ENCODE results near the gene HERC3.

DNA sequence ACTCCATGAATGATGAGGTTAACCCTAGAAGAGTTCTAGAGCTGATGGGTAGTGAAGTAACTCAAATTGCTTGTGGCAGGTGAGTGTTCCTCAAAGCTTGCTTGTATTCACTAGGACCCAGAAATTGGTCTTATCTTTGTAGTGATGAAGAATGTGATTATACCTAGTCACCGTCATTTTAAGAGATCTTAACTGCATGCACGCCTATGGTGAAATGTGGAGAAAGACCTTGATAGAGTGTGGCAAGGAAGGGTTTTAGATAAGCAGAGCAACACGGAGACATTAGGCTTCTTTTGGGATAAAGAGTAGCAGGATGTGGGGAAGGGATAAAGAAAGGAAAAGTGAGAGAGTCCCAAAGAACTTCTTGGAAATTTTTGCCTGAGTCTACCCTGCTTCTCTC lies 62.9 kb downstream of the HERC3 start:
- no peak for TF ChIP-seq CTCF (conservative IDR thresholded peaks at IDR 0.05; ENCODE audit: low read depth in 2 of 2)
- TF ChIP-seq CREB1 (CRISPR knock-in tag; IDR thresholded peaks at IDR 0.05; ENCODE audit: low read depth) = no peak
- TF ChIP-seq POLR2AphosphoS5 (IDR thresholded peaks at IDR 0.05; ENCODE audit: low read depth) = no peak
- no peak for TF ChIP-seq EZH2phosphoT487 (IDR thresholded peaks at IDR 0.05; ENCODE audit: unreplicated experiment)
- no peak for TF ChIP-seq JUNB (IDR thresholded peaks at IDR 0.05; ENCODE audit: unreplicated experiment)
- no peak for TF ChIP-seq ZNF114 (CRISPR knock-in tag; IDR thresholded peaks at IDR 0.05)
- no peak for TF ChIP-seq REST (IDR thresholded peaks at IDR 0.05; ENCODE audit: unreplicated experiment)
- TF ChIP-seq EZH2 (IDR thresholded peaks at IDR 0.05; ENCODE audit: low read depth, unreplicated experiment) = no peak
- TF ChIP-seq, protein P1, sequence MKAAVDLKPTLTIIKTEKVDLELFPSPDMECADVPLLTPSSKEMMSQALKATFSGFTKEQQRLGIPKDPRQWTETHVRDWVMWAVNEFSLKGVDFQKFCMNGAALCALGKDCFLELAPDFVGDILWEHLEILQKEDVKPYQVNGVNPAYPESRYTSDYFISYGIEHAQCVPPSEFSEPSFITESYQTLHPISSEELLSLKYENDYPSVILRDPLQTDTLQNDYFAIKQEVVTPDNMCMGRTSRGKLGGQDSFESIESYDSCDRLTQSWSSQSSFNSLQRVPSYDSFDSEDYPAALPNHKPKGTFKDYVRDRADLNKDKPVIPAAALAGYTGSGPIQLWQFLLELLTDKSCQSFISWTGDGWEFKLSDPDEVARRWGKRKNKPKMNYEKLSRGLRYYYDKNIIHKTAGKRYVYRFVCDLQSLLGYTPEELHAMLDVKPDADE (IDR thresholded peaks at IDR 0.05) = no peak
- TF ChIP-seq ZNF331 (CRISPR knock-in tag; IDR thresholded peaks at IDR 0.05; ENCODE audit: low read depth) = no peak
- TF ChIP-seq STAT1 (IDR thresholded peaks at IDR 0.05; ENCODE audit: unreplicated experiment) = no peak
- TF ChIP-seq, protein P2, sequence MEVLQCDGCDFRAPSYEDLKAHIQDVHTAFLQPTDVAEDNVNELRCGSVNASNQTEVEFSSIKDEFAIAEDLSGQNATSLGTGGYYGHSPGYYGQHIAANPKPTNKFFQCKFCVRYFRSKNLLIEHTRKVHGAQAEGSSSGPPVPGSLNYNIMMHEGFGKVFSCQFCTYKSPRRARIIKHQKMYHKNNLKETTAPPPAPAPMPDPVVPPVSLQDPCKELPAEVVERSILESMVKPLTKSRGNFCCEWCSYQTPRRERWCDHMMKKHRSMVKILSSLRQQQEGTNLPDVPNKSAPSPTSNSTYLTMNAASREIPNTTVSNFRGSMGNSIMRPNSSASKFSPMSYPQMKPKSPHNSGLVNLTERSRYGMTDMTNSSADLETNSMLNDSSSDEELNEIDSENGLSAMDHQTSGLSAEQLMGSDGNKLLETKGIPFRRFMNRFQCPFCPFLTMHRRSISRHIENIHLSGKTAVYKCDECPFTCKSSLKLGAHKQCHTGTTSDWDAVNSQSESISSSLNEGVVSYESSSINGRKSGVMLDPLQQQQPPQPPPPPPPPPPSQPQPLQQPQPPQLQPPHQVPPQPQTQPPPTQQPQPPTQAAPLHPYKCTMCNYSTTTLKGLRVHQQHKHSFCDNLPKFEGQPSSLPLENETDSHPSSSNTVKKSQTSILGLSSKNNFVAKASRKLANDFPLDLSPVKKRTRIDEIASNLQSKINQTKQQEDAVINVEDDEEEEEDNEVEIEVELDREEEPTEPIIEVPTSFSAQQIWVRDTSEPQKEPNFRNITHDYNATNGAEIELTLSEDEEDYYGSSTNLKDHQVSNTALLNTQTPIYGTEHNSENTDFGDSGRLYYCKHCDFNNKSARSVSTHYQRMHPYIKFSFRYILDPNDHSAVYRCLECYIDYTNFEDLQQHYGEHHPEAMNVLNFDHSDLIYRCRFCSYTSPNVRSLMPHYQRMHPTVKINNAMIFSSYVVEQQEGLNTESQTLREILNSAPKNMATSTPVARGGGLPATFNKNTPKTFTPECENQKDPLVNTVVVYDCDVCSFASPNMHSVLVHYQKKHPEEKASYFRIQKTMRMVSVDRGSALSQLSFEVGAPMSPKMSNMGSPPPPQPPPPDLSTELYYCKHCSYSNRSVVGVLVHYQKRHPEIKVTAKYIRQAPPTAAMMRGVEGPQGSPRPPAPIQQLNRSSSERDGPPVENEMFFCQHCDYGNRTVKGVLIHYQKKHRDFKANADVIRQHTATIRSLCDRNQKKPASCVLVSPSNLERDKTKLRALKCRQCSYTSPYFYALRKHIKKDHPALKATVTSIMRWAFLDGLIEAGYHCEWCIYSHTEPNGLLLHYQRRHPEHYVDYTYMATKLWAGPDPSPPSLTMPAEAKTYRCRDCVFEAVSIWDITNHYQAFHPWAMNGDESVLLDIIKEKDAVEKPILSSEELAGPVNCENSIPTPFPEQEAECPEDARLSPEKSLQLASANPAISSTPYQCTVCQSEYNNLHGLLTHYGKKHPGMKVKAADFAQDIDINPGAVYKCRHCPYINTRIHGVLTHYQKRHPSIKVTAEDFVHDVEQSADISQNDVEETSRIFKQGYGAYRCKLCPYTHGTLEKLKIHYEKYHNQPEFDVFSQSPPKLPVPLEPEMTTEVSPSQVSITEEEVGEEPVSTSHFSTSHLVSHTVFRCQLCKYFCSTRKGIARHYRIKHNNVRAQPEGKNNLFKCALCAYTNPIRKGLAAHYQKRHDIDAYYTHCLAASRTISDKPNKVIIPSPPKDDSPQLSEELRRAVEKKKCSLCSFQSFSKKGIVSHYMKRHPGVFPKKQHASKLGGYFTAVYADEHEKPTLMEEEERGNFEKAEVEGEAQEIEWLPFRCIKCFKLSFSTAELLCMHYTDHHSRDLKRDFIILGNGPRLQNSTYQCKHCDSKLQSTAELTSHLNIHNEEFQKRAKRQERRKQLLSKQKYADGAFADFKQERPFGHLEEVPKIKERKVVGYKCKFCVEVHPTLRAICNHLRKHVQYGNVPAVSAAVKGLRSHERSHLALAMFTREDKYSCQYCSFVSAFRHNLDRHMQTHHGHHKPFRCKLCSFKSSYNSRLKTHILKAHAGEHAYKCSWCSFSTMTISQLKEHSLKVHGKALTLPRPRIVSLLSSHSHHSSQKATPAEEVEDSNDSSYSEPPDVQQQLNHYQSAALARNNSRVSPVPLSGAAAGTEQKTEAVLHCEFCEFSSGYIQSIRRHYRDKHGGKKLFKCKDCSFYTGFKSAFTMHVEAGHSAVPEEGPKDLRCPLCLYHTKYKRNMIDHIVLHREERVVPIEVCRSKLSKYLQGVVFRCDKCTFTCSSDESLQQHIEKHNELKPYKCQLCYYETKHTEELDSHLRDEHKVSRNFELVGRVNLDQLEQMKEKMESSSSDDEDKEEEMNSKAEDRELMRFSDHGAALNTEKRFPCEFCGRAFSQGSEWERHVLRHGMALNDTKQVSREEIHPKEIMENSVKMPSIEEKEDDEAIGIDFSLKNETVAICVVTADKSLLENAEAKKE (CRISPR knock-in tag; IDR thresholded peaks at IDR 0.05) = no peak
- no peak for TF ChIP-seq NANOG (IDR thresholded peaks at IDR 0.05; ENCODE audit: borderline replicate concordance)
